ENCODE results near the gene PRPF19.
"Not testable (repeated sequence)": the region's sequence is repeated elsewhere in the genome, so short reads cannot be mapped to it uniquely, and the experiment has no call there.

Gene PRPF19

GRCh38 chr11:60923800-60924109 lies 17.4 kb upstream of the PRPF19 start:
- DNase-seq (ENCODE audit: low read depth in 3 of 3): no peak

GRCh38 chr11:60923326-60923725 lies 16.9 kb upstream of the PRPF19 start:
- no peak for DNase-seq (ENCODE audit: low read depth in 3 of 3)

- DNase-seq (ENCODE audit: low read depth in 3 of 3): no peak
Observed at GRCh38 chr11:60922906-60923305, 16.5 kb upstream of the PRPF19 start.

DNA sequence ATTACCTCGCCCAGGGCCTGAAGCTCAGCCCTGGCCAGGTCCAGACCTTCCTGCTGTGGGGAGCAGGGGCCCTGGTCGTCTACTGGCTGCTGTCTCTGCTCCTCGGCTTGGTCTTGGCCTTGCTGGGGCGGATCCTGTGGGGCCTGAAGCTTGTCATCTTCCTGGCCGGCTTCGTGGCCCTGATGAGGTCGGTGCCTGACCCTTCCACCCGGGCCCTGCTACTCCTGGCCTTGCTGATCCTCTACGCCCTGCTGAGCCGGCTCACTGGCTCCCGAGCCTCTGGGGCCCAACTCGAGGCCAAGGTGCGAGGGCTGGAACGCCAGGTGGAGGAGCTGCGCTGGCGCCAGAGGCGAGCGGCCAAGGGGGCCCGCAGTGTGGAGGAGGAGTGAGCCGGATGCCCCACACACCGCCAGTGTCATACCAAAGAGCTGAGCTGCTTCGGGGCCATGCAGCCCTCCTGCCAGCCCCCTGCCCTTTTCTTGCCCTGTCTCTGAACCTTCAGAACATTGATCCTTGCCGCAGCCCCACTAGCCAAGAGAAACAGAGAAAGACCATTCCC lies 15.5 kb upstream of the PRPF19 start:
- DNase-seq (ENCODE audit: low read depth in 3 of 3): no peak

DNA sequence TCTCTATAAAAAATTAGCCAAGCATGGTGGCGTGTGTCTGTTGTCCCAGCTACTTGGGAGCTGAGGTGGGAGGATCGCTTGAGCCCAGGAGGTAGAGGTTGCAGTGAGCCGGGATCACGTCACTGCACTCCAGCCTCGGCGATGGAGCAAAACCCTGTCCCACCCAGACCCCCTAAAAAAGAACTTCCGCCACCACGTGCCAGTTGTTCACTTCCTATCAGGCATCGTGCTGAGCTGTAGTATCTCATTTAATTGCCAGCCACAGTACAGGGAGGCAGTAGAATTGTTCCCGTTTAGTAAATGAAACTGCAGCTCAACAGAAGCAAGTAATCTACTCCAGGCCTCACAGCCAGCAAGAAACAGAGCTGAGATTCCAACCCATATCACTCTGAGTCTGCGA lies 14.9 kb upstream of the PRPF19 start:
- no peak for DNase-seq (ENCODE audit: low read depth in 3 of 3)

DNA sequence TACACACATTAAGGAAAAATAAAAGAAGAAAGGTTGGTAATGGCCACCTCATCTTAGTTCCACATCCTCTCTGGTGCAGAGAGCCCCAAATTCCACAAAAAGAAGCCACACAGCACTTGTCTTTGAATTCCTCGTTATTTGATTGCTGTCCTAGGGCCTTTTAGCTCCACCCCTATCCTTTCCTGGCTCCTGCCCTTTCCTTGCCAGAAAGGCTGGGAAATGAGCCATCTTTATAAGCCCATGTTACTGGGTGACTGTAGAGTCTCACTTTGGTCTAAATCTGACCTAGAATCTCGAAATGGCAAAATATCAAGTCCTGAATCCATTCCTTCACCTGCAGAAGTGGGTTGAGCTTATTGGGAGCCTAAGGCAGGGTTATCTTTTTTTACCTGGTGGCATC lies 13.6 kb upstream of the PRPF19 start:
- no peak for DNase-seq (ENCODE audit: low read depth in 3 of 3)

- DNase-seq (ENCODE audit: low read depth in 3 of 3): no peak
Observed at GRCh38 chr11:60919320-60919719, 12.9 kb upstream of the PRPF19 start.

DNA sequence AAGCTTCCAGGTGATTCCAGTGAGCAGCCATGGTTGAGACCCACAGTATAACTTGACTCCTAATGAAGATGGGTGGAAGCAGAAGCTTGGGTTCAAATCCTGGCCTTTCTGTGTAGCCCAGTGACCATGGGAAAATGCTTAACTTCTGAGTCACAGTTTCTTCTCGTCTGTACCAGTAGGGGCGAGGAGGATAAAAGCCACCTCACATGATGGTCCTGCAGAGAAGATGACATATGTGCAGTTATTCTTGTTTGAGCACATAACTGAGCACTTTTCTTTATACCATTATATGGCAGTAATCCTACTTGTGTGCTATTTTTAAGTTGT lies 12.5 kb upstream of the PRPF19 start:
- DNase-seq (ENCODE audit: low read depth in 3 of 3): no peak

DNA sequence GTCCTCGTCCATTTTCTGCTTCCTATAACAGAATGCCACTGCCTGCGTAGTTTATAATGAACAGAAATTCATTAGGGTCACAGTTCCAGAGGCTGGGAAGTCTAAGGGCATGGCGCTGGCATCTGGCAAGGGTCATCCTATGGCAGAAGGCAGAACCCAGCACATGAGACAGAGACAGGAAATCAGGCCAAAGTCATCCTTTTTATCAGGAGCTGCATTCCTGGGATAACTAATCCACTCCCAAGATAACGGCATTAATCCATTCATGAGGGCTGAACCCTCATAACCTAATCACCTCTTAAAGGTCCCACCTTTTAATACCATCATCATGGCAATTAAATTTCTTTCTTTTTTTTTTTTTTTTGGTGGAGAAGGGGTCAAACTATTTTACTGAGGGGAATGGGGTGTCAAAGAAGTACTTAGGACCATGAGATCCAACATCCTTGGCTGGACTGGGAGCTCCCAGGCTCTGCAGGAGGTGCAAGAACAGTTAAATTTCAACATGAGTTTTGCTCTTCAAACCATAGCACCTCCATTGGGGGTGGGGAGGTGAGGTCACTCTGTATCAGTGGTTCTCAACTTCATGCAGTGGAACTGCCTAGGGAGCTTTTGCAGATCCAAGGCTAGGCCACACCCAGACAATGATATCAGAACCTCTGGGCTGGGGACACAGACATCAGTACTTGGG lies 12.0 kb upstream of the PRPF19 start:
- DNase-seq (ENCODE audit: low read depth in 3 of 3): no peak

- DNase-seq (ENCODE audit: low read depth in 3 of 3): no peak
Observed at GRCh38 chr11:60917267-60917666, 10.9 kb upstream of the PRPF19 start.

DNA sequence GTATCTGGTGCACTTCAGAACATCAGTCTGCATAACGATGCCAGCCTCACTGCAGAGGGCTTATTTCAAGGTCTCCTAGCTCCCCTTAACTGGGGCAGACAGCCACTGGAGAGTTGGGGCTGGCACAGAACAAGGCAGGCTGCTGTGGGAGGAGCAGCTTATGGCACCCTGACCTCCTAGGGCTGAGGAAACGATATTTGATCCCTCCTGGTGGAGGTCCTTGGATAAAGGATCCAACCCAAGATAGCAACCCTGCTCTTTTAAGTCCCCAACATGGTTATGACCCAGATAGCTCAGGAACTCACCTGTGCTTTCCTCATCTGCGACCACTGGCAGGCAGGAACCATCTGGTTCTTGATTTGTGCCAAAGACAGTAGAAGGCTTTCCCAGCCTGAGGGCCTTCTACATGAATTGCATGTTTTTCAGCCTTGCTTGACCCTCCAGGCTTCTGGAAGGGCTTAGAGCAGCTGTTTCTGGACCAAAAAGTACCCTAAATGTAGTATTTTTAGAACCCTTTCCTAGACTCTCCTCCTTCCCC lies 10.4 kb upstream of the PRPF19 start:
- DNase-seq (ENCODE audit: low read depth in 3 of 3): no peak

DNA sequence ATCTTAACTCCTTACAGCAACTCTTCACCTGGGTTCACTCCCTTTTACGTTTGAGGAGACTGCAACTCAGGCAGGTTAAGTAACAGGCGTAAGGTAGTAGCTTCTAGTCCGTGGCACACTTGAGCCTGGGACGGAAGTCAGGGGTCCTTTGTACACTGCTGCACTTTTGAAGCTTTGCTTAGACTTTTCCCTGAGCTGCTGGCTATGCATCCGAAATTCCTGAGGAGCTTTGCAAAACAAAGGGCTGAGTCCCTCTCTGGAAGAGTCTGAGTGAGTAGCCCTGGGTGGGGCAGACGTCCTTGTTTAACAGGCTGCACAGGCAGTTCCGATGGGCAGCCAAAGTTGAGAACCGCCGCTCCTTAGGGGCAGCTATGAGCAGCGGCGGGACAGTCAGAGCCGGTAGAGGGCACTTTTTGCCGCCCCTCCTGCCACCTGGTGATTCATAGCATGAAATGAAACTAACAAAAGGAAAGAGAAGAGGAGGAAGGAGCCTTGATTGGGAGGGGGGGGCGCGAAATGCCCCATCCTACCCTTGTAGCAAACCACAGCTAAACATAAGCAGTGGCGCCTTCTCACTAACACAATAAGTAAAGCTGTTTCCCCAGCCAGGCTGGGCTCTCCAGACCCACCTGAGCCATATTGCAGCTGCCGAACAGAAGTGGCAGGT lies 9.0 kb upstream of the PRPF19 start:
- peak in 2 of 3 donors; percentile 42 to 63 for DNase-seq (ENCODE audit: low read depth in 3 of 3)

GRCh38 chr11:60914633-60915247 lies 8.4 kb upstream of the PRPF19 start:
- no peak for DNase-seq (ENCODE audit: low read depth in 3 of 3)

- peak; percentile 71 to 82 (median 80) for DNase-seq (ENCODE audit: low read depth in 3 of 3)
Observed at GRCh38 chr11:60913793-60914632, 7.6 kb upstream of the PRPF19 start, which contains the start of gene TMEM109. TSS of gene TMEM109 (plus strand) at chr11:60914158. CDS start at chr11:60919694, 5,536 bp downstream.

DNA sequence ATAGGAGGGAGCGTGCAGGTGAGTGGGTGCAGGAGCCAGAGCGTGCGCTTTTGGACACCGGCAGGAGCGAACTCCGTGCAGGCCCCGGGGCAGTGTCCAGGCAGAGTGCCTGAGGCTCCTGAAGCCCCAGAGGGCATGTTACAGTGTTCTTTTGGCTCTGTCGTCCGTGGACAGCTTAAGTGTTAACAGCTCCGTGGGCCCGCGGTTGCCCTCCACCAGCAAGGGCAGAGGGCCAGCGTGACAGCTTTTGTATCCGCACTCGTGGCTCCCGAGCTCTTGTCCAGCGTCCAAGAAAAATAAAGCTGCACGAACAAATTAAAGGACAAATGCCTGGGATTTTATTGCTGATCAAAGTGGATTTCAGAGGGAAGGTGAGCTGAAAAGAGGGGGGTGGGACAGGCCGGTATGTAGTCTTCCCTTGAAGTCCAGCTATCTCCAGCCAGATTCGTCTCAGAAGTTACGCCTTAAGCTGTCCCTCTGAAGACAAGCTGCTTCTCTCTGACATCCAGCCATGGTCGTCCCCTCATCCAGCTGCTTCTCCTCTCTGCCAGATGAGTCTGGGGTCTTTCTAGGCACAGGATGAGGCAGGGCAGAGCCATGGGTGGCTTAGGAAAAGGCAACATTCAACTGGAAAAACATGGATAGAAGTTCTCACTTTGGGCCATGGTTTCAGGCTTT lies 6.6 kb upstream of the PRPF19 start:
- no peak for DNase-seq (ENCODE audit: low read depth in 3 of 3)

GRCh38 chr11:60912223-60912850 lies 6.0 kb upstream of the PRPF19 start:
- DNase-seq (ENCODE audit: low read depth in 3 of 3): no peak

DNA sequence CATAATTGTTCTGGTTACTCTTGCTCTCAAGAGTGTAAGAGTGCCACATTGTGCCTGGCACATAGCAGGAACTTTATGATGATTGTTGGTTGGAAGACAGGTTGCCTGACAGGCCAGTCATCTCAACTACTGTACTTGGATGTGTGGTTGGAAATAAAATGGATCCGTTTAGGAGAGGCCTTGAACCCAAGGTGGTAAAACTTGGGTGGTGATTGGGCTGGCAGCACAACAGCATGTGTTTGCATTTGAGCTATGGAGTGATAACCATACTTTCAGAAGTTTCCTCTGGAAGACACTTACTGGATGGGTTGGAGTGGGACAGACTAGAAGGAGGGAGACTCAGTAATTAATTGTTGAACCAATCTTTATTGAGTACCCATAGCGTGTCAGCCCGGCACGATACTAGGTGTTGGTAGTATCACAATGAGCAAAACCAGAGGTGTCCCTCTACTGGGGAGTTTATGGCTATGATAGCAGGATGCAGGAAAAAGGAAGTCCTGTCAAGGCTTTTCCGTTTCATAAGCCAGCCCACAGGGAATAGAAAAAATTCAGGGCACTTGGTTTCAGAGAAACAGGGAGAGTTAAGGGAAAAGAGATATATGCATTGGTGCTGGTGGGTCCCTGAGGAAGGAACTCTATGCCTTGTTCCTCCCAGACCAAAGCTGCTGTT lies 4.5 kb upstream of the PRPF19 start:
- DNase-seq (ENCODE audit: low read depth in 3 of 3): no peak

DNA sequence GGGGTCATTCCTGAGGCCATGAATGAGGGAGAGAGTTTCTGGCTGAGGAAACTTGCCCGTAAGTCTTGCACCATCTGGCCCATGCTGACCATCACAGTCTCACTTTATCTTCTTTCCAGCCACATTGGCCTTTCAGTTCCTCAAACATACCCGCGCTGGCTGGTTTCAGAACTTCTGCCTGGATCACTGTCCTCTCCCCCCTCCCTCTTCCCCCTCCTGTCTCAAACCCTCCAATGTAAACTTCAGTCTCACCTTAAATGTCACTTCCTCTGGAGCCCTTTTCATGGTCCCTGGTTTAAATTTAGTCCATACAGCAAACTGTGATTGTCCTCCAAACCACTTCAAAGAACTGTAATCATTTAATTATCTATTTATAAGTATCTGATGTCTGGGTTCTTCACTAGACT lies 3.9 kb upstream of the PRPF19 start:
- no peak for DNase-seq (ENCODE audit: low read depth in 3 of 3)

DNA sequence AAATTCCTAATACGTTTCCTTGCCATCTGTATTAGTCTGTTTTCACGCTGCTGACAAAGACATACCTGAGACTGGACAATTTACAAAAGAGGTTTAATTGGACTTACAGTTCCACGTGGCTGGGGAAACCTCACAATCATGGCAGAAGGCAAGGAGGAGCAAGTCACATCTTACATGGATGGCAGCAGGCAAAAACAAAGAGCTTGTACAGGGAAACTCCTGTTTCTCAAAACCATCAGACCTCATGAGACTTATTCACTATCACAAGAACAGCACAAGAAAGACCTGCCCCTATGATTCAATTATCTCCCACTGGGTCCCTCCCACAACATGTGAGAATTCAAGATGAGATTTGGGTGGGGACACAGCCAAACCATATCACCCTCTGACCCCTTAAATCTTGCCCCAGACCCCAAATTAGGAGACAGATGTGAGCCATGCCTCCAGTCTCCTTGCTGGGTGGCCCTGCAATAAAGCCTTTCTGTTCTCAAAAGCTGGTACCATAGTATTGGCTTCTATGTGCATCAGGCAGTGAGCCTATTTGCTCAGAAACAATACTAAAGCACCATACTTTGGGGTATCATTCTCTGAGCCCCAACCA lies 3.4 kb upstream of the PRPF19 start:
- DNase-seq (ENCODE audit: low read depth in 3 of 3): not testable (repeated sequence)

DNA sequence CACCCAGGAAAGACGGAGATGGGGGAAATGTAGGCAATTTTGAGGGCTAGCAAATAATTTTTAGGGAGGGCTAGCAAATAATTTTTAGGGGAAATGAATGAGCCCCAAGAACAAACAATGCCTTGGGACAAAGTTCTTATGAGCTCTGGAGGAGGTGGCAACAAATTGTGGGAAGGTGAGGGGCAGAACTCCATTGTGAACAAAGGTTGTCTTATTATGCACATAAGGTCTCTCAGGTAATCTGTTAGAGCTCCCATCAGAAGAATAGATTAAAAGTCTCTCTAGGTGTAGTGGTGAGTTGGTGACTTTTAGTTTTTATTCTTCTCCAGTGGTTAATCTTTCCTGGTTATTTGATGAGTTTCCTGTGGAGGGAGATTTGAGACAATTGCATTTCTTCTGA lies 2.4 kb upstream of the PRPF19 start:
- DNase-seq (ENCODE audit: low read depth in 3 of 3): no peak
